DMS53 treated with DMSO at 0.1 percent for 48 hours (cell line): ENCODE results near the gene NECAB2.

Source experiments
- DNase-seq: peaks from one replicate; lab custom pipeline; 2025; ENCODE audit not compliant: unreplicated experiment; lab: John Stamatoyannopoulos, UW

The NECAB2 gene

GRCh38 chr16:84042308-84042878 lies 74.3 kb downstream of the NECAB2 start, which contains the start of gene SLC38A8:
Gene SLC38A8, minus strand, starts transcription at chr16:84042795. Its CDS starts 638 bp downstream, at chr16:84042157.
- DNase-seq: no peak

- DNase-seq: peak; percentile 42
These were observed 74.9 kb downstream of the NECAB2 start for GRCh38 chr16:84042879-84043485.

- peak; percentile 18 for DNase-seq
These were observed 75.6 kb downstream of the NECAB2 start for GRCh38 chr16:84043486-84044117.

- no peak for DNase-seq
These were observed 76.1 kb downstream of the NECAB2 start for GRCh38 chr16:84044118-84044488.

- no peak for DNase-seq
These were observed 77.2 kb downstream of the NECAB2 start for GRCh38 chr16:84045001-84045817.

GRCh38 chr16:84045818-84046470 lies 77.9 kb downstream of the NECAB2 start:
- no peak for DNase-seq

- DNase-seq: no peak
These were observed 79.2 kb downstream of the NECAB2 start for GRCh38 chr16:84047206-84047605.

GRCh38 chr16:84047626-84048025 lies 79.6 kb downstream of the NECAB2 start:
- DNase-seq: no peak

GRCh38 chr16:84048270-84048669 lies 80.2 kb downstream of the NECAB2 start:
- DNase-seq: peak; percentile 73

- DNase-seq: no peak
These were observed 80.8 kb downstream of the NECAB2 start for GRCh38 chr16:84048871-84049270.

GRCh38 chr16:84049403-84050060 lies 81.5 kb downstream of the NECAB2 start:
- no peak for DNase-seq

GRCh38 chr16:84050316-84050715 lies 82.3 kb downstream of the NECAB2 start:
- DNase-seq: no peak

- DNase-seq: no peak
These were observed 84.1 kb downstream of the NECAB2 start for GRCh38 chr16:84052071-84052622.
